PC-3 (cell line): Measurements from ENCODE around the gene RCOR1. TPM values are rescaled to one million over a fixed set of nuclear protein-coding genes. Genes with fewer than 3 reads are reported as not detected.
"Not testable (repeated sequence)": the region's sequence is repeated elsewhere in the genome, so short reads cannot be mapped to it uniquely, and the experiment has no call there.

Experiments
- ATAC-seq: fragments of 200-7000 bp; cut with Tn5 transposase; 2 replicates; pipeline ENCODE4 v1.9.1; 2020; ENCODE audit warnings: mild to moderate bottlenecking, moderate library complexity
- BruUV-seq: library from RNA; stranded (reverse); fragments of 400-500 nt; replicated peaks from 2 replicates; lab custom pipeline; 2021; lab: Mats Ljungman, UMichigan
- CTCF ChIA-PET: fragments of 300-600 bp; sonication (Branson Sonifier 250); formaldehyde crosslinking; loops from one replicate; lab custom pipeline; 2022; ENCODE audit warnings: antibody characterized with exemption; lab: Charles Lee
- POLR2A ChIA-PET: fragments of 300-600 bp; sonication (Branson Sonifier 250); formaldehyde crosslinking; loops from one replicate; lab custom pipeline; 2022; ENCODE audit warnings: antibody characterized with exemption; ENCODE audit not compliant: unreplicated experiment; lab: Charles Lee
- DNase-seq: peaks from one replicate; pipeline ENCODE4 v3.0.0-alpha.2; 2015
- H2AFZ ChIP-seq: fragments of 300-600 bp; sonication (generic); 2 replicates; pipeline ENCODE4 v1.6.0; 2016; ENCODE audit warnings: antibody characterized with exemption, low read length
- H3F3A ChIP-seq: fragments of 300-600 bp; sonication (generic); one replicate; pipeline ENCODE4 v1.6.0; 2017; ENCODE audit warnings: antibody characterized with exemption, low read length, control low read depth, mild to moderate bottlenecking; ENCODE audit not compliant: unreplicated experiment
- H3K27ac ChIP-seq: fragments of 300-600 bp; sonication (generic); 2 replicates; pipeline ENCODE4 v1.5.1; 2016; ENCODE audit warnings: mild to moderate bottlenecking, low read length
- H3K27me3 ChIP-seq: fragments of 300-600 bp; sonication (generic); 2 replicates; pipeline ENCODE4 v1.6.1; 2016; ENCODE audit warnings: low read length, mixed read lengths
- H3K36me3 ChIP-seq: fragments of 300-600 bp; sonication (generic); 2 replicates; pipeline ENCODE4 v1.6.1; 2016; ENCODE audit warnings: low read depth, mixed run types, low read length, mixed read lengths
- H3K4me1 ChIP-seq: fragments of 300-600 bp; sonication (generic); 2 replicates; pipeline ENCODE4 v1.5.1; 2016; ENCODE audit warnings: low read length; ENCODE audit not compliant: insufficient read depth
- H3K4me2 ChIP-seq: fragments of 300-600 bp; sonication (generic); 2 replicates; pipeline ENCODE4 v1.6.0; 2016; ENCODE audit warnings: low read length
- H3K4me3 ChIP-seq: fragments of 300-600 bp; sonication (generic); 2 replicates; pipeline ENCODE4 v1.5.1; 2016; ENCODE audit warnings: mild to moderate bottlenecking, low read length, mixed read lengths
- H3K79me2 ChIP-seq: fragments of 300-600 bp; sonication (generic); 2 replicates; pipeline ENCODE4 v1.6.1; 2017; ENCODE audit warnings: low read length, mixed read lengths
- H3K9ac ChIP-seq: fragments of 300-600 bp; sonication (generic); 2 replicates; pipeline ENCODE4 v1.6.0; 2016; ENCODE audit warnings: mild to moderate bottlenecking, low read length
- H3K9me2 ChIP-seq: fragments of 300-600 bp; sonication (generic); replicated peaks from 2 replicates; pipeline ENCODE4 v1.6.1; 2016; ENCODE audit warnings: mixed run types, low read length, mixed read lengths
- H3K9me3 ChIP-seq: fragments of 300-600 bp; sonication (generic); 2 replicates; pipeline ENCODE4 v1.6.1; 2016; ENCODE audit warnings: low read length, mixed read lengths
- H4K20me1 ChIP-seq: fragments of 300-600 bp; sonication (generic); 2 replicates; pipeline ENCODE4 v1.6.1; 2016; ENCODE audit warnings: low read length, mixed read lengths
- EZH2 ChIP-seq: fragments of 300-600 bp; sonication (generic); IDR thresholded peaks from one replicate; pipeline ENCODE4 v1.6.1; 2017; ENCODE audit warnings: antibody characterized with exemption, mild to moderate bottlenecking, low read length; ENCODE audit not compliant: unreplicated experiment
- EZH2phosphoT487 ChIP-seq: fragments of 300-600 bp; sonication (generic); IDR thresholded peaks from 2 replicates; pipeline ENCODE4 v1.6.1; 2018; ENCODE audit warnings: mild to moderate bottlenecking, antibody characterized with exemption, low read length, borderline replicate concordance
- intact Hi-C: fragments of 100-400 bp; cut with micrococcal nuclease; formaldehyde crosslinking; loops from 2 replicates; pipeline ENCODE4 v1.9.0; 2023
- total RNA-seq: library from RNA; depleted of rRNA; stranded (reverse); fragments of >200 nt; gene quantifications from 2 replicates; pipeline ENCODE4 v1.2.3, GENCODE V29; 2014
- TF ChIP-seq, protein P1 (sequence below): fragments of 300-600 bp; sonication (generic); conservative IDR thresholded peaks from 2 replicates; pipeline ENCODE4 v1.5.1; 2017; ENCODE audit warnings: antibody characterized with exemption, low read depth, mild to moderate bottlenecking, low read length

RCOR1 gene
- total RNA-seq, 1 experiment from 2014 or later: 22.2 TPM

DNA sequence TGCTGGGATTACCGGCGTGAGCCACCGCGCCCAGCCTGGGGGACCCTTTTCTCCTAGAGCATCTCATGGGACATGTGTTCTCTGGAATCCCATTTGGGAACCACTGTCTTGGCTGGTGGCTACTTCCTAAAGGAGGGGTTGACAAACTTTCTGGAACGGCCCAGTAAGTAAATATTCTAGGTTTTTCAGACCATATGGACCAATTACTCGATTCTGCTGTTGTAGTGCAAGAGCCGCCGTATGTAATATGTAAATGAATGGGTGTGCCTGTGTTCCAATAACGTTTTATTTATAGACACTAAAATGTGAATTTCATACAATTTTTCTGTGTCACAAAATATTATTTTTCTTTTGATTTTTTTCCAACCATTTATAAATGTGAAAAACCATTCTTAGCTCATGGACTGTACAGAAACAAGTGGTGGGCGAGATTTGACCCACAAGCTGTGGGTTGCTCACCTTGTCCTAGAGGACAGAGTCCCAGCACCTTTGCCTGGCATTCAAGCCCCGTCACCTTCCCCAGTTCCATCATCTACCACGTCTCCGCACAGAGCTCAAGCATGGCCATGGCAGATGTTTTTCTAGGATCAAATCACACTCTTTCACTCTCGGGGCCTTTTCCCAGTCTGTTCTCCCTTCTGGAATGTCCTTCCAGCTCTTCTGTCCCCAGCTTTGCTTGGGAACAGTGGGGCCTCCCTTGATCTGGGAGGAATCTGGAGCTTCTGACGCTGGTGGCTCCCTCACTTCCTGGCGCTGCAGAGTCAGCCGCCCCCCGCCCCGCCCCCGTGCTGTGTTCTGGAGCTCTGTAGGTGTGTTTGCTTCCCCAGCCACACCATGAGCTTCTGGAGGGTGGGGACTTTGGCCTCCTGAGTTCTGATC is 17.9 kb upstream of the RCOR1 start:
- H3K9me3 ChIP-seq: no peaks in the 10 kb centered on the region
- H3F3A ChIP-seq: no peaks in the 10 kb centered on the region
- CTCF ChIA-PET: no interaction called here
- TF ChIP-seq, protein P1, sequence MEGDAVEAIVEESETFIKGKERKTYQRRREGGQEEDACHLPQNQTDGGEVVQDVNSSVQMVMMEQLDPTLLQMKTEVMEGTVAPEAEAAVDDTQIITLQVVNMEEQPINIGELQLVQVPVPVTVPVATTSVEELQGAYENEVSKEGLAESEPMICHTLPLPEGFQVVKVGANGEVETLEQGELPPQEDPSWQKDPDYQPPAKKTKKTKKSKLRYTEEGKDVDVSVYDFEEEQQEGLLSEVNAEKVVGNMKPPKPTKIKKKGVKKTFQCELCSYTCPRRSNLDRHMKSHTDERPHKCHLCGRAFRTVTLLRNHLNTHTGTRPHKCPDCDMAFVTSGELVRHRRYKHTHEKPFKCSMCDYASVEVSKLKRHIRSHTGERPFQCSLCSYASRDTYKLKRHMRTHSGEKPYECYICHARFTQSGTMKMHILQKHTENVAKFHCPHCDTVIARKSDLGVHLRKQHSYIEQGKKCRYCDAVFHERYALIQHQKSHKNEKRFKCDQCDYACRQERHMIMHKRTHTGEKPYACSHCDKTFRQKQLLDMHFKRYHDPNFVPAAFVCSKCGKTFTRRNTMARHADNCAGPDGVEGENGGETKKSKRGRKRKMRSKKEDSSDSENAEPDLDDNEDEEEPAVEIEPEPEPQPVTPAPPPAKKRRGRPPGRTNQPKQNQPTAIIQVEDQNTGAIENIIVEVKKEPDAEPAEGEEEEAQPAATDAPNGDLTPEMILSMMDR: no peak
- TF ChIP-seq EZH2: no peak
- TF ChIP-seq EZH2phosphoT487: no peak
- no TSS peak for BruUV-seq
- no peak overlapping the region for H3K4me2 ChIP-seq
- H3K79me2 ChIP-seq: no peaks in the 10 kb centered on the region
- H4K20me1 ChIP-seq: no peaks in the 10 kb centered on the region
- DNase-seq (no peak), ATAC-seq (no peak)
- H3K9me2 ChIP-seq: no peaks in the 10 kb centered on the region
- peaks cover under 1% of the 10 kb centered on the region; the same call in 1 of the 2 replicates for H3K4me1 ChIP-seq
- intact Hi-C loops: no loop called here
- no peak overlapping the region for H3K4me3 ChIP-seq
- H3K9ac ChIP-seq: no peak overlapping the region
- no peak overlapping the region for H2AFZ ChIP-seq
- no peaks in the 10 kb centered on the region for H3K27me3 ChIP-seq
- POLR2A ChIA-PET: no interaction called here
- H3K27ac ChIP-seq: no peak overlapping the region
- H3K36me3 ChIP-seq: no peaks in the 10 kb centered on the region

DNA sequence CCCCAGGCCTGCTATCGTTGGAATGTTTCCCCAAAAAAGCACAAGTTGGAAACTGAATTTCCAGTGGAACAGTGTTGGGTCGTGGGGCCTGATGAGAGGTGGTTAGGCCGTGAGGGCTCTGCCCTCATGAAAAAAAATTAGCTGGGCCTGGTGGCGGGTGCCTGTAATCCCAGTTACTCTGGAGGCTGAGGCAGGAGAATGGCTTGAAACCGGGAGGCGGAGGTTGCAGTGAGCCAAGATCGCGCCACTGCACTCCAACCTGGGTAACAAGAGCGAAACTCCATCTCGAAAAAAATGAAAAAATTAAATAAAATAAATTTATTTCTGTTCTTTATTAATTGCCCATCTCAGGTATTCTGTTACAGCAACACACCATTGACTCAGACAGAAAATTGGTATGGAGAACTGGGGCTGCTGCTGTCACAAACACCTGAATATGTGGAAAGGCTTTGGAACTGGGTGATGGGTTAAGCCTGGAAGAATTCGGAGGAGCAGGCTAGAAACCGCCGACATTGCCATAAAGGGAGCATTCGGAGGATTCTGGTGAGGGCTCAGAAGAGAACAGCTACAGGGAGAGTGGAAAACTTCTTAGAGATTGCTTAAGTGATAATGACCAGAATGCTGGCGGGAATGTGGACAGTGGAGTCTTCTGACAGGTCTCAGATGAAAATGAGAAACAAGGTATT is 17.1 kb upstream of the RCOR1 start:
- no peaks in the 10 kb centered on the region for H3K27me3 ChIP-seq
- no peak overlapping the region for H3K27ac ChIP-seq
- TF ChIP-seq EZH2phosphoT487: no peak
- TF ChIP-seq, protein P1: no peak
- TF ChIP-seq EZH2: no peak
- H2AFZ ChIP-seq: no peak overlapping the region
- ChIA-PET POLR2A (no interaction called here), CTCF (no interaction called here)
- ATAC-seq (no peak), DNase-seq (no peak)
- no peaks in the 10 kb centered on the region for H3K36me3 ChIP-seq
- BruUV-seq: no TSS peak
- H3K4me1 ChIP-seq: peaks cover 8% of the 10 kb centered on the region
- intact Hi-C loops: no loop called here
- no peaks in the 10 kb centered on the region for H3F3A ChIP-seq
- no peaks in the 10 kb centered on the region for H3K9me3 ChIP-seq
- H3K4me2 ChIP-seq: no peak overlapping the region
- H4K20me1 ChIP-seq: no peaks in the 10 kb centered on the region
- H3K4me3 ChIP-seq: no peak overlapping the region
- H3K9ac ChIP-seq: no peak overlapping the region
- no peaks in the 10 kb centered on the region for H3K9me2 ChIP-seq
- no peaks in the 10 kb centered on the region for H3K79me2 ChIP-seq

DNA sequence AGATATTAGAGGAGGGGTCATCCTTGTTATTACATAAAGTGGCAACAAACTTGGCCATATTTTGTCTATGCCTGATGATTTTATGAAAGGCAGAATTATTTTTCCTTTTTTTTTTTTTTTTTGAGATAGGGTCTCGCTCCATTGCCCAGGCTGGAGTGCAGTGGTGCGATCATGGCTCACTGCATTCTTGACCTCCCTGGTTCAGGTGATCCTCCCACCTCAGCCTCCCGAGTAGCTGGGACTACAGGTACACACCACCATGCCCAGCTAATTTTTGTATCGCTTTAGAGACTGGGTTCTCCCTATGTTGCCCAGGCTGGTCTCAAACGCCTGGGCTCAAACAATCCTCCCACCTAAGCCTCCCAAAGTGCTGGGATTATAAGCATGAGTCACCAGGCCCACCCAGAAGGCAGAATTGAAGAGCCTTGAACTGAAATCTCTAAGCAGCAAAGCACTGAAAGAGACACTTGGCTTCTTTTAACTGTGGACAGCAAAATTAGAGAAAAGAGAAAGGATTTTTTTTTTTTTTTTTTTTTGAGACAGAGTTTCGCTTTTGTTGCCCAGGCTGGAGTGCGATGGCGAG is 16.5 kb upstream of the RCOR1 start:
- H3K79me2 ChIP-seq, intact Hi-C loops, H3K4me2 ChIP-seq, H3F3A ChIP-seq, H3K27me3 ChIP-seq, H4K20me1 ChIP-seq, ATAC-seq, BruUV-seq, POLR2A ChIA-PET, H2AFZ ChIP-seq, H3K36me3 ChIP-seq, H3K9me2 ChIP-seq, H3K4me3 ChIP-seq, H3K9me3 ChIP-seq, DNase-seq, H3K9ac ChIP-seq, CTCF ChIA-PET, H3K27ac ChIP-seq: not testable (repeated sequence)
- H3K4me1 ChIP-seq: peaks cover 13% of the 10 kb centered on the region
